Testis (tissue), 3 donors: ENCODE data around the gene MAP3K20. TPM values are rescaled to one million over a fixed set of nuclear protein-coding genes. Genes with fewer than 3 reads are reported as not detected.
"Not testable (repeated sequence)": the region's sequence is repeated elsewhere in the genome, so short reads cannot be mapped to it uniquely, and the experiment has no call there.

ENCODE experiments used
- DNase-seq: peaks from one replicate; pipeline ENCODE4 v3.0.0-alpha.2; 2019
- H3K27ac ChIP-seq, 2 donors: fragments of 200-600 bp; sonication (generic); one replicate each; pipeline ENCODE4 v1.5.1; 2019
- H3K27me3 ChIP-seq: fragments of 200-600 bp; sonication (generic); one replicate; pipeline ENCODE4 v1.5.1; 2019
- H3K36me3 ChIP-seq: fragments of 200-600 bp; sonication (generic); one replicate; pipeline ENCODE4 v1.5.1; 2017; ENCODE audit warnings: low read depth; ENCODE audit errors: missing control alignments
- H3K4me1 ChIP-seq: fragments of 200-600 bp; sonication (generic); one replicate; pipeline ENCODE4 v1.5.1; 2019
- H3K4me3 ChIP-seq, 2 donors: fragments of 200-600 bp; sonication (generic); one replicate each; pipeline ENCODE4 v1.5.1; 2017 to 2019
- H3K9me3 ChIP-seq: fragments of 200-600 bp; sonication (generic); one replicate; pipeline ENCODE4 v1.5.1; 2017
- CTCF ChIP-seq, 3 experiments: fragments of 450-650 bp in 2 of 3; fragments of 200-600 bp in 1 of 3; sonication (generic) in 1 of 3; IDR thresholded peaks; one replicate each; pipeline ENCODE4 v1.5.1; 2016 to 2019; ENCODE audit warnings: antibody characterized with exemption in 3 of 3, mild to moderate bottlenecking in 2 of 3, moderate library complexity in 1 of 3
- POLR2A ChIP-seq: fragments of 450-650 bp; IDR thresholded peaks from one replicate; pipeline ENCODE4 v1.6.1; 2017; ENCODE audit warnings: antibody characterized with exemption, mild to moderate bottlenecking, moderate library complexity
- WGBS, 2 donors: methylation state at CpG; one replicate each; pipeline ENCODE4 v1.1.5; 2018; 5-methylcytosine and 5-hydroxymethylcytosine counted together
- intact Hi-C: fragments of 100-400 bp; cut with DNase I; formaldehyde crosslinking; loops from one replicate; pipeline ENCODE4 v1.15.1; 2023; ENCODE audit warnings: low total_unique reads
- polyA plus RNA-seq: library from polyadenylated mRNA; stranded (reverse); fragments of 350-450 nt; fragmentation: Illumina TruSeq; extraction: RNeasy Lipid Tissue Mini Kit (QIAGEN cat#74804); gene quantifications from one replicate; pipeline ENCODE4 v1.2.3, GENCODE V29; 2014; ENCODE audit warnings: low read depth, low replicate concordance; ENCODE audit not compliant: insufficient read depth
- total RNA-seq, 2 donors: library from RNA; depleted of rRNA; stranded (reverse); fragments of >200 nt; gene quantifications; one replicate each; pipeline ENCODE4 v1.2.3, GENCODE V29; 2016

The MAP3K20 gene
- total and polyA plus RNA-seq, 3 donors from 2014 or later, result 20.7 to 30.8 (median 25.3) TPM

- intact Hi-C loops, result no loop called here
- no peak for DNase-seq
- Histone ChIP-seq H3K27ac (no peak overlapping the region), H3K27me3 (no peaks in the 10 kb centered on the region), H3K4me3 (no peak overlapping the region), H3K9me3 (no peaks in the 10 kb centered on the region), H3K36me3 (no peaks in the 10 kb centered on the region), H3K4me1 (peaks cover 17% of the 10 kb centered on the region)
- no peak for TF ChIP-seq POLR2A
- TF ChIP-seq CTCF (IDR thresholded peaks at IDR 0.05), result no peak
- 80 to 89% methylated on average over 7 of the region's 7 CpGs for WGBS, 2 donors
Measured at GRCh38 chr2:173034143-173034542, 41.5 kb upstream of the MAP3K20 start.

GRCh38 chr2:173037245-173038120 is 38.2 kb upstream of the MAP3K20 start:
- peak overlapping the region in 1 of 2 donors; percentile 43 for H3K27ac ChIP-seq
- DNase-seq, result peak; percentile 65

GRCh38 chr2:173038257-173038656 is 37.4 kb upstream of the MAP3K20 start:
- intact Hi-C loops, H3K4me3 ChIP-seq, DNase-seq, H3K36me3 ChIP-seq, H3K27me3 ChIP-seq, H3K9me3 ChIP-seq, H3K27ac ChIP-seq: not testable (repeated sequence)
- 59 to 82% methylated on average over 2 of the region's 2 CpGs for WGBS, 2 donors
- peaks cover 17% of the 10 kb centered on the region for H3K4me1 ChIP-seq

More at GRCh38 chr2:173037245-173038120, 38.2 kb upstream of the MAP3K20 start:
- WGBS, 2 donors, result 44 to 54% methylated on average over 12 of the region's 12 CpGs
- Histone ChIP-seq H3K4me3 (no peak overlapping the region), H3K4me1 (peaks cover 17% of the 10 kb centered on the region), H3K36me3 (no peaks in the 10 kb centered on the region), H3K27me3 (no peaks in the 10 kb centered on the region), H3K9me3 (no peaks in the 10 kb centered on the region)
- no peak for TF ChIP-seq POLR2A
- TF ChIP-seq CTCF (IDR thresholded peaks at IDR 0.05), result no peak
- intact Hi-C loops, result no loop called here

- H3K36me3 ChIP-seq, result no peaks in the 10 kb centered on the region
- DNase-seq, result no peak
- intact Hi-C loops, result no loop called here
- no peak overlapping the region for H3K4me3 ChIP-seq
- TF ChIP-seq CTCF (IDR thresholded peaks at IDR 0.05) (no peak), POLR2A (no peak)
- no peak overlapping the region for H3K27ac ChIP-seq
- peaks cover 17% of the 10 kb centered on the region for H3K4me1 ChIP-seq
- H3K27me3 ChIP-seq, result no peaks in the 10 kb centered on the region
- H3K9me3 ChIP-seq, result no peaks in the 10 kb centered on the region
Measured at GRCh38 chr2:173040729-173041128, 34.9 kb upstream of the MAP3K20 start.

- DNase-seq, result no peak
- Histone ChIP-seq H3K27me3 (no peaks in the 10 kb centered on the region), H3K9me3 (no peaks in the 10 kb centered on the region), H3K4me1 (no peaks in the 10 kb centered on the region), H3K27ac (no peak overlapping the region), H3K4me3 (no peak overlapping the region), H3K36me3 (no peaks in the 10 kb centered on the region)
- whole genome bisulfite sequencing, 2 donors, result 80 to 86% methylated on average over 6 to 8 of the region's 8 CpGs
- TF ChIP-seq CTCF (IDR thresholded peaks at IDR 0.05), result no peak
- no peak for TF ChIP-seq POLR2A
- intact Hi-C loops, result no loop called here
Measured at GRCh38 chr2:173043476-173043875, 32.2 kb upstream of the MAP3K20 start.
